Stomach (tissue), 9 donors: ENCODE results near the gene HOXD10. TPM values are rescaled to one million over a fixed set of nuclear protein-coding genes. Genes with fewer than 3 reads are reported as not detected.
A peak's percentile ranks its signal among the peaks of the same experiment; 100 is the strongest.

ENCODE experiments used
- DNase-seq, 2 donors: peaks; one replicate each; pipeline versions ENCODE4 v3.0.0 to v3.0.0-alpha.2; 2013 to 2019
- H3K27ac ChIP-seq, 5 donors: fragments of 200-600 bp in 4 of 5; sonication (generic) in 4 of 5; one replicate each; pipeline ENCODE4 v1.5.1; 2013 to 2019; ENCODE audit warnings: mild to moderate bottlenecking in 1 of 5, moderate library complexity in 1 of 5
- H3K27me3 ChIP-seq, 3 donors: fragments of 200-600 bp; sonication (generic); one replicate each; pipeline ENCODE4 v1.5.1; 2017 to 2019; ENCODE audit warnings: mixed run types in 1 of 3
- H3K36me3 ChIP-seq, 4 donors: fragments of 200-600 bp; sonication (generic); 1 replicate in 3 of 4; 2 replicates in 1 of 4; pipeline ENCODE4 v1.5.1; 2016 to 2019
- H3K4me1 ChIP-seq, 4 donors: fragments of 200-600 bp; sonication (generic); one replicate each; pipeline ENCODE4 v1.5.1; 2016 to 2019
- H3K4me3 ChIP-seq, 4 donors: fragments of 200-600 bp; sonication (generic) in 3 of 4; one replicate each; pipeline ENCODE4 v1.5.1; 2016 to 2019; ENCODE audit warnings: mild to moderate bottlenecking in 1 of 4
- H3K9me3 ChIP-seq, 4 donors: fragments of 200-600 bp; sonication (generic); one replicate each; pipeline ENCODE4 v1.5.1; 2016 to 2019
- EP300 ChIP-seq: sonication (generic); formaldehyde crosslinking; IDR thresholded peaks from one replicate; pipeline ENCODE4 v1.6.1; 2017; ENCODE audit warnings: antibody characterized with exemption
- POLR2A ChIP-seq, 4 donors: fragments of 450-650 bp; IDR thresholded peaks; one replicate each; pipeline ENCODE4 v1.6.1; 2016; ENCODE audit warnings: antibody characterized with exemption in 4 of 4, control low read depth in 2 of 4, mild to moderate bottlenecking in 1 of 4, moderate library complexity in 1 of 4
- POLR2AphosphoS5 ChIP-seq, 3 donors: sonication (generic); formaldehyde crosslinking; IDR thresholded peaks; one replicate each; pipeline ENCODE4 v1.6.1; 2016; ENCODE audit warnings: antibody characterized with exemption in 3 of 3
- WGBS, 5 donors: extraction: QIAGEN DNeasy Blood & Tissue Kit in 3 of 5; methylation state at CpG; one replicate each; pipeline versions ENCODE4 v1.1.5 to v1.1.7; 2013 to 2018; 5-methylcytosine and 5-hydroxymethylcytosine counted together
- intact Hi-C: fragments of 100-400 bp; cut with DNase I; formaldehyde crosslinking; loops from one replicate; pipeline ENCODE4 v1.15.1; 2023; ENCODE audit warnings: low total_unique reads
- polyA plus RNA-seq, 3 donors: library from polyadenylated mRNA; stranded (reverse); fragments of 200-250 nt; gene quantifications; one replicate each; pipeline ENCODE4 v1.2.3, GENCODE V29; 2013
- total RNA-seq, 5 donors: library from RNA; depleted of rRNA; stranded (reverse); fragments of >200 nt; gene quantifications; one replicate each; pipeline versions ENCODE4 v1.1.0 to v1.2.3, GENCODE V29; 2014 to 2016
- TF ChIP-seq, protein P1 (sequence below), 7 experiments: fragments of 450-650 bp in 4 of 7; fragments of 200-600 bp in 3 of 7; sonication (generic) in 3 of 7; IDR thresholded peaks; one replicate each; pipeline ENCODE4 v1.5.1; 2016 to 2019; ENCODE audit warnings: antibody characterized with exemption in 7 of 7, control low read depth in 2 of 7, mild to moderate bottlenecking in 1 of 7
- donor health status: healthy with polysubstance abuse.
- donor health status: Bipolar disorder and iron deficiency.
- donor health status: healthy.

Gene HOXD10
- total and polyA plus RNA-seq, 8 donors, result 2.6 TPM; not detected in 7

DNA sequence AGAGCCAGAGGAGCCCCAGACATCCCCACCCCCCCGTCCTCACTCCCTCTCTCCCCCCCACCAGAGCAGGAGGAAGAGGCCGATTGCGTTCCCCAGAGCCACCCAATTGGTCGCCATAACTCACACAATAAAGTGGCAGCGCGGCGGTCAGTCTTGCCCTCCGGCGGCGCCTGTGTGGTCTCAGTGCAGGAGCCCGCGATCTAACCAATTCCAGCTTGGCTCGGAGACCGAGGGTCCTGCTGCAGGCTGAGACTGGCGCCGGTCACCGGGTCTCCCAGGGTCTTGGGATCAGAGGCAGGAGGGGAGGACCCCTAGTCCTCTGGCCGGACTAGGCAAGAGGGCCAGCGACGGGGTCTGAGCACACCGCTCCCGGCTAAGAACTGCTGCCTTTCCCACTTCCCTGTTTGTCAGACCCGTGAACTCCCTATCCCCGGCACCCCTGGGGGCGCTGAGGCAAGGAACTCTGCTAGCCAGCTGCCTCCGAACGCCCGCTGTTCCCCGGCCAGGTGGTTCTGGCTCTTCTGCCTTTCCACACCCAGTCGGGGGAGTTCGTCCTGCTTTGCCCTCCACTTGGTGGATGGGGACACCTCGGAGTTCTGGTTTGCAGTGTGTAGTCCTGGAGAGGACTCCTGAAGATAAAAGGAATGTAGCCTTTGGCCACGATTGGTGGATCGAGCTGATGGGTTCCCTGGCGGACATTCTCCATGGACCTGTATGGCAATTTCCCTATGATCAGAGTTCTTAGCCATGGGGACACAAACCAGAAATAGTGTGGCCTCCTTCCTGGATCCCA is 18.0 kb upstream of the HOXD10 start:
- H3K36me3 ChIP-seq, result no peaks in the 10 kb centered on the region
- 4 to 8% (median 5%) methylated on average over 17 to 35 of the region's 35 CpGs for WGBS, 5 donors
- DNase-seq, result peak in 1 of 2 donors; percentile 24
- H3K27me3 ChIP-seq, result peaks cover 64 to 100% (median 100%) of the 10 kb centered on the region in 3 donors
- H3K4me1 ChIP-seq, result peaks cover 22 to 52% (median 34%) of the 10 kb centered on the region in 4 donors
- H3K4me3 ChIP-seq, result no peak overlapping the region
- no peak overlapping the region for H3K27ac ChIP-seq
- TF ChIP-seq POLR2AphosphoS5 (IDR thresholded peaks at IDR 0.05) (no peak), POLR2A (IDR thresholded peaks at IDR 0.05) (no peak), EP300 (no peak)
- TF ChIP-seq, protein P1, sequence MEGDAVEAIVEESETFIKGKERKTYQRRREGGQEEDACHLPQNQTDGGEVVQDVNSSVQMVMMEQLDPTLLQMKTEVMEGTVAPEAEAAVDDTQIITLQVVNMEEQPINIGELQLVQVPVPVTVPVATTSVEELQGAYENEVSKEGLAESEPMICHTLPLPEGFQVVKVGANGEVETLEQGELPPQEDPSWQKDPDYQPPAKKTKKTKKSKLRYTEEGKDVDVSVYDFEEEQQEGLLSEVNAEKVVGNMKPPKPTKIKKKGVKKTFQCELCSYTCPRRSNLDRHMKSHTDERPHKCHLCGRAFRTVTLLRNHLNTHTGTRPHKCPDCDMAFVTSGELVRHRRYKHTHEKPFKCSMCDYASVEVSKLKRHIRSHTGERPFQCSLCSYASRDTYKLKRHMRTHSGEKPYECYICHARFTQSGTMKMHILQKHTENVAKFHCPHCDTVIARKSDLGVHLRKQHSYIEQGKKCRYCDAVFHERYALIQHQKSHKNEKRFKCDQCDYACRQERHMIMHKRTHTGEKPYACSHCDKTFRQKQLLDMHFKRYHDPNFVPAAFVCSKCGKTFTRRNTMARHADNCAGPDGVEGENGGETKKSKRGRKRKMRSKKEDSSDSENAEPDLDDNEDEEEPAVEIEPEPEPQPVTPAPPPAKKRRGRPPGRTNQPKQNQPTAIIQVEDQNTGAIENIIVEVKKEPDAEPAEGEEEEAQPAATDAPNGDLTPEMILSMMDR (IDR thresholded peaks at IDR 0.05), result no peak
- peaks cover 0 to 3% (median 1%) of the 10 kb centered on the region in 4 donors for H3K9me3 ChIP-seq
- intact Hi-C loops, result loop anchor here (5.0 kb wide), 1 partner anchor 411 kb away; no protein-coding TSS in a partner anchor

DNA sequence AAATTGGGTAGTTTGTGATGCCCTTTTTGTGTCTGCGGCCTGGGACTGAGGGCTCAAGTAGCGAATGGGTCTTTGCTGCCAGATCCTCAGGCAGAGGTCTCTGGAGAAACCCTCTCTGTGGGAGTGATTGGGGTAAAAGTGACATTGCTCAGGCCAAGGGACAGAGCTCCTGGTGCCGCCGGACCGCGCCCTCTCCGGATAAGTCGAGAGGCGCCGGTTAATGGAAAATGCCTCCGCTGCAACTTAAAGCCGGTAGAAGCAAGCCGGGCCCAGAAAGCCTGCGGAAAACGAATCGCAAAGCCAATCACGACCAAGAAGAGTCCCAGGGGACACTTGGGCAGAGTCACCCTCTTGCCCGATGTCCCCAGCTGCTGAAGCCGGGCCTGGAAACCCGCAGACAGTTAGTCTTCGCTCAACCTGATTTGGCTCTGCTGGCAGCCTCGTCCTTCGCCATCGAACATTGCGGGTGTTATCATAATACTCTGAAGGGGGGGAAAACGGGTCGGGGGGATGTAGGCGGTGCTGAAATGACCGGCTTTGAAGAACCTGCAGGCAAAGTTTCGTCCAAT is 17.3 kb upstream of the HOXD10 start:
- Histone ChIP-seq H3K27ac (no peak overlapping the region), H3K9me3 (peaks cover 0 to 3% (median 0%) of the 10 kb centered on the region in 4 donors), H3K4me3 (no peak overlapping the region), H3K36me3 (no peaks in the 10 kb centered on the region), H3K27me3 (peaks cover 62 to 100% (median 100%) of the 10 kb centered on the region in 3 donors), H3K4me1 (peaks cover 25 to 54% (median 35%) of the 10 kb centered on the region in 4 donors)
- intact Hi-C loops, result loop anchor here (5.0 kb wide), 1 partner anchor 412 kb away; no protein-coding TSS in a partner anchor
- DNase-seq, result peak in 1 of 2 donors; percentile 18
- WGBS, 5 donors, result 6 to 8% (median 7%) methylated on average over 28 to 30 of the region's 30 CpGs
- TF ChIP-seq POLR2AphosphoS5 (IDR thresholded peaks at IDR 0.05), result no peak

DNA sequence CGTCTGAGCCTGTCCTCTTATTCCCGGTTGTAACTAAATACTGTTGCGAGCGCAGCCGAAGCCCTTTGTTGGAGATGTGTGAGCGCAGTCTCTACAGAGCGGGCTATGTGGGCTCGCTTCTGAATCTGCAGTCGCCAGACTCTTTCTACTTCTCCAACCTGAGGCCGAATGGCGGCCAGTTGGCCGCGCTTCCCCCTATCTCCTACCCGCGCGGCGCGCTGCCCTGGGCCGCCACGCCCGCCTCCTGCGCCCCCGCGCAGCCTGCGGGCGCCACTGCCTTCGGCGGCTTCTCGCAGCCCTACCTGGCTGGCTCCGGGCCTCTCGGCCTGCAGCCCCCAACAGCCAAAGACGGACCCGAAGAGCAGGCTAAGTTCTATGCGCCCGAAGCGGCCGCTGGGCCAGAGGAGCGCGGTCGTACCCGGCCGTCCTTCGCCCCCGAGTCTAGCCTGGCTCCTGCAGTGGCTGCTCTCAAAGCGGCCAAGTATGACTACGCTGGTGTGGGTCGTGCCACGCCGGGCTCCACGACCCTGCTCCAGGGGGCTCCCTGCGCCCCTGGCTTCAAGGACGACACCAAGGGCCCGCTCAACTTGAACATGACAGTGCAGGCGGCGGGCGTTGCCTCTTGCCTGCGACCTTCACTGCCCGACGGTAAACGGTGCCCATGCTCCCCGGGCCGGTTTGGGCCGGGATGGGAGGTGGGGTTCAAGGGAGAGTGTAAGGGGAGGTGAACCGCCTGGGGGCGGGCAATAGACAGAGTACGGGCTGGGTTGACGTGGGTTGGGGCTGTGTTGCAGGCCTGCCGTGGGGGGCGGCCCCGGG is 16.6 kb upstream of the HOXD10 start, which contains the start of gene HOXD12:
Gene HOXD12, plus strand, starts transcription at position 68 of the 819 bp plus-strand sequence. Its CDS starts 7 bp downstream, at position 75.
- Histone ChIP-seq H3K27ac (no peak within 1 kb of the TSS), H3K27me3 (peaks cover 60 to 100% (median 100%) of the 10 kb centered on the region in 3 donors), H3K4me3 (no peak within 1 kb of the TSS), H3K36me3 (no peaks in the 10 kb centered on the region), H3K4me1 (peaks cover 32 to 61% (median 42%) of the 10 kb centered on the region in 4 donors), H3K9me3 (peaks cover 0 to 4% (median 0%) of the 10 kb centered on the region in 4 donors)
- intact Hi-C loops, result loop anchor here (5.0 kb wide), 1 partner anchor 413 kb away; no protein-coding TSS in a partner anchor
- no peak for TF ChIP-seq POLR2A (IDR thresholded peaks at IDR 0.05)
- TF ChIP-seq POLR2AphosphoS5 (IDR thresholded peaks at IDR 0.05), result no peak
- TF ChIP-seq, protein P1 (IDR thresholded peaks at IDR 0.05), result no peak
- TF ChIP-seq EP300, result no peak
- DNase-seq, result peak in 1 of 2 donors; percentile 24
- WGBS, 5 donors, result 7 to 13% (median 9%) methylated on average over 27 to 70 of the region's 70 CpGs

DNA sequence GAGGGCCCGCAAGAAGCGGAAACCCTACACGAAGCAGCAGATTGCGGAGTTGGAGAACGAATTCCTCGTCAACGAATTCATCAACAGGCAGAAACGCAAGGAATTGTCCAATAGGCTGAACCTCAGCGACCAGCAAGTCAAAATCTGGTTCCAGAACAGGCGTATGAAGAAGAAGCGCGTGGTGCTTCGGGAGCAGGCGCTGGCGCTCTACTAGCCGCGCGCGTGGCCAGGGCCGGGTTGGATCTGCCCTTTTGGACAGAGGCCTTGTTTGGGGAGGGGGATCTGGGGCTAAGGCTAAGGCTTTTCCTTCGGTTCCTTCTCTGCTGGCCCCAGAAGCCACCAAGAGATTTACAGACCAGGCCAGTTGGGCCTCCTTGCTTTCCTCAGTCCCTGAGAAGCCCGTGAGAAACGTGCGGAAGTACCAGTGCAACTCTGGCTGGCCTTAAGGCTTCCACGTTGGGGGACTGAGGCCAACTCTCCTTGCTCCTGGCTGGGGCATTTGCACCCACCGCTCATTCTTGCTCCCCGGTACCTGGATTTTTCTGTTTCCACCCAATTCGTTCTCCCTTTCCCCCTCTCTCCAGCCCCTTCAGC is 15.9 kb upstream of the HOXD10 start:
- TF ChIP-seq, protein P1 (IDR thresholded peaks at IDR 0.05), result no peak
- TF ChIP-seq EP300, result no peak
- TF ChIP-seq POLR2A (IDR thresholded peaks at IDR 0.05), result no peak
- TF ChIP-seq POLR2AphosphoS5 (IDR thresholded peaks at IDR 0.05), result no peak
- intact Hi-C loops, result no loop called here
- Histone ChIP-seq H3K9me3 (peaks cover 0 to 4% (median 0%) of the 10 kb centered on the region in 4 donors), H3K27ac (no peak overlapping the region), H3K36me3 (no peaks in the 10 kb centered on the region), H3K4me3 (no peak overlapping the region), H3K4me1 (peaks cover 33 to 67% (median 45%) of the 10 kb centered on the region in 4 donors), H3K27me3 (peaks cover 64 to 100% (median 100%) of the 10 kb centered on the region in 3 donors)
- DNase-seq, result no peak
- 7 to 27% (median 13%) methylated on average over 18 to 28 of the region's 28 CpGs for WGBS, 5 donors
